Astrocyte (in vitro differentiated cells and primary cell): ENCODE measurements around the gene CYSTM1. TPM values are rescaled to one million over a fixed set of nuclear protein-coding genes. Genes with fewer than 3 reads are reported as not detected.

ENCODE experiments used
- DNase-seq: peaks from one replicate; pipeline ENCODE4 v3.0.0-alpha.2; 2010; ENCODE audit warnings: low read depth
- FAIRE-seq: peaks from 2 replicates; lab custom pipeline; 2011; peaks lifted over from hg19 to GRCh38; lab: Jason Lieb, UNC
- H2AFZ ChIP-seq: 2 replicates; pipeline ENCODE4 v1.6.0; 2012; ENCODE audit warnings: low read depth, low read length, inconsistent platforms
- H3K27ac ChIP-seq: 2 replicates; pipeline ENCODE4 v1.5.1; 2011; ENCODE audit warnings: low read depth, low read length, inconsistent platforms
- H3K27me3 ChIP-seq: 2 replicates; pipeline ENCODE4 v1.6.0; 2011; ENCODE audit warnings: low read length, inconsistent platforms; ENCODE audit not compliant: insufficient read depth
- H3K36me3 ChIP-seq: 2 replicates; pipeline ENCODE4 v1.5.1; 2011; ENCODE audit warnings: low read length, inconsistent platforms; ENCODE audit not compliant: insufficient read depth
- H3K4me1 ChIP-seq: 2 replicates; pipeline ENCODE4 v1.5.1; 2011; ENCODE audit warnings: low read length, inconsistent platforms; ENCODE audit not compliant: insufficient read depth
- H3K4me2 ChIP-seq: 2 replicates; pipeline ENCODE4 v1.6.0; 2012; ENCODE audit warnings: low read length, inconsistent platforms
- H3K4me3 ChIP-seq: 2 replicates; pipeline ENCODE4 v1.5.1; 2011; ENCODE audit warnings: low read depth, mild to moderate bottlenecking, low read length, inconsistent platforms; ENCODE audit not compliant: insufficient read depth
- H3K79me2 ChIP-seq: 2 replicates; pipeline ENCODE4 v1.6.0; 2012; ENCODE audit warnings: mild to moderate bottlenecking, low read length, inconsistent platforms; ENCODE audit not compliant: insufficient read depth
- H3K9ac ChIP-seq: 2 replicates; pipeline ENCODE4 v1.6.0; 2012; ENCODE audit warnings: mild to moderate bottlenecking, low read length, inconsistent platforms
- H3K9me3 ChIP-seq: 2 replicates; pipeline ENCODE4 v1.5.1; 2012; ENCODE audit warnings: low read depth, mild to moderate bottlenecking, low read length, inconsistent platforms; ENCODE audit not compliant: insufficient read depth
- H4K20me1 ChIP-seq: 2 replicates; pipeline ENCODE4 v1.6.0; 2012; ENCODE audit warnings: low read length, inconsistent platforms; ENCODE audit not compliant: insufficient read depth
- H3K27ac Mint-ChIP-seq: one replicate; pipeline ENCODE4 v1.8.0; 2021; ENCODE audit warnings: mild to moderate bottlenecking, mixed read lengths; ENCODE audit not compliant: unreplicated experiment
- H3K27me3 Mint-ChIP-seq: one replicate; pipeline ENCODE4 v1.8.0; 2021; ENCODE audit warnings: low read depth, mixed read lengths; ENCODE audit not compliant: unreplicated experiment
- H3K36me3 Mint-ChIP-seq: one replicate; pipeline ENCODE4 v1.8.0; 2021; ENCODE audit warnings: low read depth, mixed read lengths; ENCODE audit not compliant: unreplicated experiment
- H3K4me1 Mint-ChIP-seq: one replicate; pipeline ENCODE4 v1.8.0; 2021; ENCODE audit warnings: low read depth, mixed read lengths; ENCODE audit not compliant: unreplicated experiment
- H3K4me3 Mint-ChIP-seq: one replicate; pipeline ENCODE4 v1.8.0; 2021; ENCODE audit warnings: mild to moderate bottlenecking, moderate library complexity, mixed read lengths; ENCODE audit not compliant: unreplicated experiment
- H3K9me3 Mint-ChIP-seq: one replicate; pipeline ENCODE4 v1.8.0; 2021; ENCODE audit warnings: mild to moderate bottlenecking, mixed read lengths; ENCODE audit not compliant: unreplicated experiment
- EZH2 ChIP-seq: IDR thresholded peaks from 2 replicates; pipeline ENCODE4 v1.6.1; 2012; ENCODE audit warnings: mild to moderate bottlenecking, low read length, inconsistent platforms; ENCODE audit not compliant: insufficient read depth
- total RNA-seq: library from RNA; stranded (reverse); gene quantifications from 2 replicates; pipeline ENCODE4 v1.2.1, GENCODE V29; 2021
- TF ChIP-seq, protein P1 (sequence below): IDR thresholded peaks from 2 replicates; pipeline ENCODE4 v1.5.1; 2011; ENCODE audit warnings: low read depth, mild to moderate bottlenecking, inconsistent platforms, low read length, moderate library complexity; ENCODE audit not compliant: insufficient read depth

The CYSTM1 gene
- total RNA-seq, 1 donor from 2014 or later, result 46.3 TPM

DNA sequence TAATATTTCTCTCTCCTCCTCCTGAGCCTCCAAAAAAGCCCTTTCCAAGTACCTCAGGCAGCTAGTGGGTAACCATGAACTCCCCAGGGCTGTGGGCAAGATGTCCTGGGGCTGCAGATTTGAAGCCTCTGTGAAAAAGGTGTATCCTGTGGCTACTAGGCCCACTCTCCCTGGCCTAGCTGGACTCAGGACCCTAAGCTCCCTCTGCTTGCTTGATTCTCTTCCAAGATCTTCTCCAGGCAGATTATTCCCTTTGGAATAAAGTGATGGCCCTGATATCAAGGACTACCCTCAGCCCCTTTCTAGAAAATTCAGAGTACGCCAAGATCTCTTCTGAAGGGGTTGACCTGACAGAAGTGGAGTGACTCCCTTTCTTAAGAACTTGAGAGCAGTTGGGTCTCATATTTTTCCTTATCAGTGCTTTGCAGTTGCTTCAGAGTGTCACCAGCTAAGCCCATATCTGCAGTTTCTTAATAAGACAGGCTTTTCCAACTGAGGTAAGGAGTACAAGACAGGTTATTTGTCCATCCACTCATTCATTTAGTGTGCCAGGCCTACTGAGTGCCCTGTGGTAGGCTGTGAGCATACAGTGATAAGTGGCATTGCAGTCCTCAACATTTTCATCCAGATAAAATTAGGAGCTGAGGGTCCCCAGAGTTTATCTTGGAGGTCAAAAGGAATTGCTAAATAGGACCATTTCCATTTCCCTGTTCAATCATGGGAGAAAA, 42.5 kb downstream of the CYSTM1 start:
- Histone ChIP-seq H3K36me3 (no peaks in the 10 kb centered on the region), H4K20me1 (peaks cover 5% of the 10 kb centered on the region), H3K27ac (no peak overlapping the region), H3K79me2 (no peaks in the 10 kb centered on the region), H3K4me2 (no peak overlapping the region), H3K9me3 (no peaks in the 10 kb centered on the region), H2AFZ (no peak overlapping the region), H3K27me3 (no peaks in the 10 kb centered on the region), H3K4me1 (peaks cover 35% of the 10 kb centered on the region), H3K9ac (no peak overlapping the region), H3K4me3 (no peak overlapping the region)
- Mint-ChIP-seq H3K9me3 (no peaks in the 10 kb centered on the region), H3K4me3 (no peak overlapping the region), H3K36me3 (peaks cover 1% of the 10 kb centered on the region), H3K27ac (no peak overlapping the region), H3K4me1 (peaks cover 39% of the 10 kb centered on the region), H3K27me3 (no peaks in the 10 kb centered on the region)
- no peak for FAIRE-seq
- TF ChIP-seq EZH2, result no peak
- TF ChIP-seq, protein P1, sequence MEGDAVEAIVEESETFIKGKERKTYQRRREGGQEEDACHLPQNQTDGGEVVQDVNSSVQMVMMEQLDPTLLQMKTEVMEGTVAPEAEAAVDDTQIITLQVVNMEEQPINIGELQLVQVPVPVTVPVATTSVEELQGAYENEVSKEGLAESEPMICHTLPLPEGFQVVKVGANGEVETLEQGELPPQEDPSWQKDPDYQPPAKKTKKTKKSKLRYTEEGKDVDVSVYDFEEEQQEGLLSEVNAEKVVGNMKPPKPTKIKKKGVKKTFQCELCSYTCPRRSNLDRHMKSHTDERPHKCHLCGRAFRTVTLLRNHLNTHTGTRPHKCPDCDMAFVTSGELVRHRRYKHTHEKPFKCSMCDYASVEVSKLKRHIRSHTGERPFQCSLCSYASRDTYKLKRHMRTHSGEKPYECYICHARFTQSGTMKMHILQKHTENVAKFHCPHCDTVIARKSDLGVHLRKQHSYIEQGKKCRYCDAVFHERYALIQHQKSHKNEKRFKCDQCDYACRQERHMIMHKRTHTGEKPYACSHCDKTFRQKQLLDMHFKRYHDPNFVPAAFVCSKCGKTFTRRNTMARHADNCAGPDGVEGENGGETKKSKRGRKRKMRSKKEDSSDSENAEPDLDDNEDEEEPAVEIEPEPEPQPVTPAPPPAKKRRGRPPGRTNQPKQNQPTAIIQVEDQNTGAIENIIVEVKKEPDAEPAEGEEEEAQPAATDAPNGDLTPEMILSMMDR, result no peak
- no peak for DNase-seq

DNA sequence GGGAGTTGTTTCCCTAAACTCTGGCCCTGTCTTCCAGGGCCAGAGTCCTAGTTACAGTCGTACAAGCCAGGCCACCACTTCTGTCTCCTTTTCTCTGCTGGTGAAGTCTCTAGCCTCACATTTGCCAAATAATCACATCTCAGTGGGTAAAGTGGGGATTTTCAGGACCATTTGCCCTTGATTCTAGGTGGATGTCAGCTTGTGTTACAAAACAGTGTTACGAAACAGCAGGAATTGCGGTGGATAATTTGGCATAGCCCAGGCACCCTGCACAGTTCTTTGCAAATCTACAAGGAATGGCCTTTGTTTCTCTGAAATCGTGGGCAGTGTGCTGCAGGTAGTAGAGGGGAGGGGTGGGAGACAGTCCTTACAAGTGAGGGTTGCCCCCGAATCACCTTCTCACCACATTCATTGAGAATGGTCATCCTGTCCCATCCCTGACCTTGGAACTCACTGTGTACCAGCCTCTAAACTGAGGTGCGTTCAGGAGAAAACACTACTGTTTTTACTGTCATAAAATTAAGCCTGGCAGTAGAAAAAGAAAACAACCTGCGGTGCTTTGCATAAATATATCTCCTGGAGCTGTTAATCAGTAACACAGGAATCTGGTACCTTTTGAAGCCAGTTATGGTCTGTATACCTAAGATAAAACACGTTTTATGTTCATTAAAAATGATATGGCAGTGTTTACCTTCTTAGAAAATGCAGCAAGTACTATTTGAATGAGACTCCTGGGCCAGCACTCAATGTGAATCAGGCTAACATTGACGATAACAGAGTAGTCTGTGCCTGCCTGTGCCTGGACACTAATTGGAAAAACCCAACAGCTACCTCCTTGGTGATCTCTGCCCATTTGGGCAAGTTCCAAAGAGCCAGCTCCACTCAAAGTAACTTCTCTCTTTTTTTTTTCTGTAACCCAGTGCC, 44.3 kb downstream of the CYSTM1 start:
- H3K27ac Mint-ChIP-seq, result no peak overlapping the region
- TF ChIP-seq, protein P1, result no peak
- TF ChIP-seq EZH2, result no peak
- peaks cover 45% of the 10 kb centered on the region for H3K4me1 Mint-ChIP-seq
- Histone ChIP-seq H3K9ac (peak overlapping the region; percentile 46), H3K79me2 (no peaks in the 10 kb centered on the region), H3K27ac (peak overlapping the region; percentile 88), H3K36me3 (no peaks in the 10 kb centered on the region), H3K9me3 (no peaks in the 10 kb centered on the region), H2AFZ (no peak overlapping the region), H4K20me1 (peaks cover 4% of the 10 kb centered on the region), H3K4me1 (peaks cover 45% of the 10 kb centered on the region), H3K4me3 (no peak overlapping the region), H3K4me2 (peak overlapping the region; percentile 71), H3K27me3 (no peaks in the 10 kb centered on the region)
- H3K27me3 Mint-ChIP-seq, result no peaks in the 10 kb centered on the region
- peaks cover 6% of the 10 kb centered on the region for H3K36me3 Mint-ChIP-seq
- no peaks in the 10 kb centered on the region for H3K9me3 Mint-ChIP-seq
- FAIRE-seq (no peak), DNase-seq (no peak)
- H3K4me3 Mint-ChIP-seq, result no peak overlapping the region
